Activated T-cell treated with anti-CD3 and anti-CD28 coated beads for 24 hours (primary cell): ENCODE measurements around the gene UGT3A1.
"Not testable (repeated sequence)": the region's sequence is repeated elsewhere in the genome, so short reads cannot be mapped to it uniquely, and the experiment has no call there.

Source experiments
- DNase-seq: peaks from one replicate; pipeline ENCODE4 v3.0.0-alpha.2; 2020; ENCODE audit warnings: low read depth

The UGT3A1 gene

GRCh38 chr5:35990941-35991611 is at the start of gene UGT3A1:
Gene UGT3A1 (minus strand): TSS chr5:35991390. CDS start chr5:35991240, 150 bp downstream.
- DNase-seq, result no peak

GRCh38 chr5:36035696-36036095 is 44.5 kb upstream of the UGT3A1 start:
- no peak for DNase-seq

GRCh38 chr5:36034536-36035134 is 43.4 kb upstream of the UGT3A1 start:
- DNase-seq, result not testable (repeated sequence)

- DNase-seq, result no peak
These were observed 42.3 kb upstream of the UGT3A1 start for GRCh38 chr5:36033486-36033885.

GRCh38 chr5:36033047-36033446 is 41.9 kb upstream of the UGT3A1 start:
- no peak for DNase-seq

- no peak for DNase-seq
These were observed 40.0 kb upstream of the UGT3A1 start for GRCh38 chr5:36031223-36031622.

- no peak for DNase-seq
These were observed 38.7 kb upstream of the UGT3A1 start for GRCh38 chr5:36029914-36030313.

GRCh38 chr5:36028816-36029465 is 37.8 kb upstream of the UGT3A1 start:
- DNase-seq, result no peak

GRCh38 chr5:36027711-36028110 is 36.5 kb upstream of the UGT3A1 start:
- no peak for DNase-seq

- DNase-seq, result no peak
These were observed 35.7 kb upstream of the UGT3A1 start for GRCh38 chr5:36026706-36027465.

GRCh38 chr5:36022246-36022645 is 31.1 kb upstream of the UGT3A1 start:
- DNase-seq, result not testable (repeated sequence)

- DNase-seq, result not testable (repeated sequence)
These were observed 28.4 kb upstream of the UGT3A1 start for GRCh38 chr5:36019584-36019983.

- DNase-seq, result no peak
These were observed 26.4 kb upstream of the UGT3A1 start for GRCh38 chr5:36017622-36018021.

GRCh38 chr5:36017004-36017403 is 25.8 kb upstream of the UGT3A1 start:
- DNase-seq, result no peak

GRCh38 chr5:36013182-36013581 is 22.0 kb upstream of the UGT3A1 start:
- DNase-seq, result no peak

- no peak for DNase-seq
These were observed 18.5 kb upstream of the UGT3A1 start for GRCh38 chr5:36009698-36010097.

GRCh38 chr5:36007366-36007765 is 16.2 kb upstream of the UGT3A1 start:
- no peak for DNase-seq

GRCh38 chr5:36006163-36006562 is 15.0 kb upstream of the UGT3A1 start:
- no peak for DNase-seq

- DNase-seq, result no peak
These were observed 9.8 kb upstream of the UGT3A1 start for GRCh38 chr5:36001032-36001431.

GRCh38 chr5:35999547-35999946 is 8.4 kb upstream of the UGT3A1 start:
- DNase-seq, result no peak

GRCh38 chr5:35996076-35996475 is 4.9 kb upstream of the UGT3A1 start:
- no peak for DNase-seq

- no peak for DNase-seq
These were observed 670 bp downstream of the UGT3A1 start for GRCh38 chr5:35990520-35990919.

- no peak for DNase-seq
These were observed 2.7 kb downstream of the UGT3A1 start for GRCh38 chr5:35988529-35988928.
